ENCODE measurements around the gene GALNT7. TPM values are rescaled to one million over a fixed set of nuclear protein-coding genes. Genes with fewer than 3 reads are reported as not detected.
"Not testable (repeated sequence)": the region's sequence is repeated elsewhere in the genome, so short reads cannot be mapped to it uniquely, and the experiment has no call there.

GALNT7 gene
- total and polyA plus RNA-seq, 5 donors: 3.6 to 11.0 (median 8.2) TPM

GRCh38 chr4:173217727-173218126 lies 49.1 kb downstream of the GALNT7 start:
- Histone ChIP-seq H3K9me3 (ENCODE audit: control insufficient read depth, low read length) (no peaks in the 10 kb centered on the region), H3K27me3 (ENCODE audit: control insufficient read depth, insufficient read depth) (no peaks in the 10 kb centered on the region), H3K4me3 (ENCODE audit: low read length) (no peak overlapping the region), H3K4me1 (ENCODE audit: control insufficient read depth, insufficient read depth, low read length) (peaks cover 2% of the 10 kb centered on the region), H3K27ac (ENCODE audit: low read length) (no peak overlapping the region)
- 73% methylated on average over 2 of the region's 2 CpGs for WGBS
- intact Hi-C loops (cut with DNase I): no loop called here
- DNase-seq (no peak), ATAC-seq (no peak)

DNA sequence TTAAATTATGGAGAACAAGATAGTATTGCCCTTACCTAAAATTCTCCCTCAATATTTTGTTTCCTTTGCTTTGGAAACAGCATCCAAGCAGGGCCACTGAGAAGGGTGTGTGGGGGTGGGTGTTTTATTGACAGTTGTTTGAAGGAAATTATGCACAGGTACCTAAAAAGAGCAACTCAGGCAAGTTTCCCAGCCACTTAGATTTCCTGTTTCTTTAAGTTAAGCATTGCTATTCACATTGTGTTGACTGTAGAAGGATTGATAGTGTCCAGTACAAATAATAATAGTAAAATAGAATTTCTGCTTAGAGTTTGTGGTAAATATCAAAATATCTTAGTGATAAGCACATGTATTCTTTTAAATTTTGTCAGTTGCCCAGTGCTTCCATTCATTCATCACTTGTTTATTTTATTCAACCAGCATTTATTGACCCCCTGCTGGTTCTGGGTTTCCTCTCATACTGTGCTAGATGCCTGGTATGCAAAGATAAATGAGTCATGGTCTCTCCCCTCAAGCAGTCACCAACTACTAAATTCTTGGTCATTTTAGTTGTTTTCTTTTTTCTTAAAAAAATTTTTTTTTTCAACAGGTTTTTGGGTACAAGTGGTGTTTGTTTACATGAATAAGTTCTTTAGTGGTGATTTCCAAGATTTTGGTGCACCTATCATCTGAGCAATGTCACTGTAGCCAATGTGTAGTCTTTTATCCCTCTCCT lies 50.0 kb downstream of the GALNT7 start:
- no peak overlapping the region for H3K4me3 ChIP-seq (ENCODE audit: low read length)
- no peak for DNase-seq
- ATAC-seq: no peak
- no peaks in the 10 kb centered on the region for H3K9me3 ChIP-seq (ENCODE audit: control insufficient read depth, low read length)
- H3K4me1 ChIP-seq (ENCODE audit: control insufficient read depth, insufficient read depth, low read length): peaks cover 2% of the 10 kb centered on the region
- no peak overlapping the region for H3K27ac ChIP-seq (ENCODE audit: low read length)
- H3K27me3 ChIP-seq (ENCODE audit: control insufficient read depth, insufficient read depth): no peaks in the 10 kb centered on the region
- intact Hi-C loops (cut with DNase I): no loop called here

GRCh38 chr4:173219126-173219437 lies 50.5 kb downstream of the GALNT7 start:
- intact Hi-C loops (cut with DNase I); DNase-seq; H3K27me3 ChIP-seq (ENCODE audit: control insufficient read depth, insufficient read depth); ATAC-seq; H3K27ac ChIP-seq (ENCODE audit: low read length); H3K4me1 ChIP-seq (ENCODE audit: control insufficient read depth, insufficient read depth, low read length); H3K4me3 ChIP-seq (ENCODE audit: low read length); H3K9me3 ChIP-seq (ENCODE audit: control insufficient read depth, low read length): not testable (repeated sequence)
- 91% methylated on average over 4 of the region's 4 CpGs for WGBS

DNA sequence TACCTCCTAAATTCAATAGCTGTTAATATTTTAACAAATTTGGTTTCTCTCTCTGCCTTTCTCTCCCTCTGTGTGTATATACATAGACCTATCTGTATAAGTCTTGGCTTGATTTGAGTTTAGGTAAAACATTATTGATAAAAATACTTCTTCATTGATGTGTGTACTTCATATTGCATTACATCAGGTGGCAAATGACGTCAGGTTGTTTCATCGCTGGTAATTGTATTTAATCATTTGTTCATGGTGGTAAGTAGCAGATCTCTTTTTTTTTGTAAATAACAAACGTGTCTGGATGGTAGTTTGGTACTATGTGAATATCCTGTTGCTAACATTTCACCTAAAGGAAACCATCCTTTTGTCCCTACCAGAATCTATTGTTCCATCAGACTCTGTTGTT lies 55.1 kb downstream of the GALNT7 start:
- DNase-seq (no peak), ATAC-seq (no peak)
- 87% methylated on average over 3 of the region's 3 CpGs for WGBS
- Histone ChIP-seq H3K27ac (ENCODE audit: low read length) (no peak overlapping the region), H3K4me1 (ENCODE audit: control insufficient read depth, insufficient read depth, low read length) (no peaks in the 10 kb centered on the region), H3K9me3 (ENCODE audit: control insufficient read depth, low read length) (no peaks in the 10 kb centered on the region), H3K4me3 (ENCODE audit: low read length) (no peak overlapping the region), H3K27me3 (ENCODE audit: control insufficient read depth, insufficient read depth) (no peaks in the 10 kb centered on the region)
- intact Hi-C loops (cut with DNase I): no loop called here

GRCh38 chr4:173226401-173226888 lies 57.8 kb downstream of the GALNT7 start:
- H3K9me3 ChIP-seq (ENCODE audit: control insufficient read depth, low read length): no peaks in the 10 kb centered on the region
- H3K4me1 ChIP-seq (ENCODE audit: control insufficient read depth, insufficient read depth, low read length): no peaks in the 10 kb centered on the region
- H3K27ac ChIP-seq (ENCODE audit: low read length): no peak overlapping the region
- H3K4me3 ChIP-seq (ENCODE audit: low read length): no peak overlapping the region
- no peak for ATAC-seq
- DNase-seq: no peak
- intact Hi-C loops (cut with DNase I): no loop called here
- WGBS: 89% methylated on average over 4 of the region's 4 CpGs
- H3K27me3 ChIP-seq (ENCODE audit: control insufficient read depth, insufficient read depth): no peaks in the 10 kb centered on the region

DNA sequence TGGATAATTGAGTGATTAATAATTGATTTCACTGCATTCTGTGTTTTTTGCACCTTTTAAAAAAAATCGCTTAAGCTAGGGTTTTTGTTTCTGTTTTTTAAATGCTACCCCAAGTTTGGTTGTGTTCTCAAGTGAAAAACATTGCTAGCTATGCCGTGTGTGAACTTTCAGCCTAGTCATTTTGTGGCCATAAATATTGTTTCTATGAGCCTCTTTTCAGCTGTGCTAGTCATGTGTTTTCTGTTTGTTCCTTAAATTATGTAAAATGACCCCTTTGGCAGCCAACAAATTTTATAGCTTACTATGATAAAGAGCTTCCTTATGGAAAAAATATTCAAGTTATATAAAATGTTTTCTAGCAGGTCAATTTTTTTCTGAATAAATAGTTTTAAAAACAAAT lies 59.1 kb downstream of the GALNT7 start:
- H3K9me3 ChIP-seq (ENCODE audit: control insufficient read depth, low read length): no peaks in the 10 kb centered on the region
- no peaks in the 10 kb centered on the region for H3K27me3 ChIP-seq (ENCODE audit: control insufficient read depth, insufficient read depth)
- 87% methylated on average over 2 of the region's 2 CpGs for WGBS
- no peaks in the 10 kb centered on the region for H3K4me1 ChIP-seq (ENCODE audit: control insufficient read depth, insufficient read depth, low read length)
- H3K4me3 ChIP-seq (ENCODE audit: low read length): no peak overlapping the region
- no peak overlapping the region for H3K27ac ChIP-seq (ENCODE audit: low read length)
- DNase-seq (no peak), ATAC-seq (no peak)
- intact Hi-C loops (cut with DNase I): no loop called here

GRCh38 chr4:173230062-173230461 lies 61.5 kb downstream of the GALNT7 start:
- intact Hi-C loops (cut with DNase I): no loop called here
- Histone ChIP-seq H3K4me1 (ENCODE audit: control insufficient read depth, insufficient read depth, low read length) (no peaks in the 10 kb centered on the region), H3K27me3 (ENCODE audit: control insufficient read depth, insufficient read depth) (no peaks in the 10 kb centered on the region), H3K27ac (ENCODE audit: low read length) (no peak overlapping the region), H3K9me3 (ENCODE audit: control insufficient read depth, low read length) (no peaks in the 10 kb centered on the region), H3K4me3 (ENCODE audit: low read length) (no peak overlapping the region)
- no peak for DNase-seq
- ATAC-seq: no peak

GRCh38 chr4:173231916-173232315 lies 63.3 kb downstream of the GALNT7 start:
- no peaks in the 10 kb centered on the region for H3K9me3 ChIP-seq (ENCODE audit: control insufficient read depth, low read length)
- H3K27ac ChIP-seq (ENCODE audit: low read length): no peak overlapping the region
- no peaks in the 10 kb centered on the region for H3K27me3 ChIP-seq (ENCODE audit: control insufficient read depth, insufficient read depth)
- ATAC-seq (peak; percentile 68 to 74), DNase-seq (no peak)
- H3K4me3 ChIP-seq (ENCODE audit: low read length): no peak overlapping the region
- intact Hi-C loops (cut with DNase I): no loop called here
- 19% methylated on average over 1 of the region's 1 CpG for WGBS
- H3K4me1 ChIP-seq (ENCODE audit: control insufficient read depth, insufficient read depth, low read length): no peaks in the 10 kb centered on the region

GRCh38 chr4:173233857-173234256 lies 65.2 kb downstream of the GALNT7 start:
- peak; percentile 49 to 58 for ATAC-seq
- WGBS: 43% methylated on average over 5 of the region's 5 CpGs
- intact Hi-C loops (cut with DNase I): no loop called here

GRCh38 chr4:173235050-173235449 lies 66.4 kb downstream of the GALNT7 start:
- ATAC-seq: no peak
- WGBS: 89% methylated on average over 3 of the region's 3 CpGs
- intact Hi-C loops (cut with DNase I): no loop called here

More at GRCh38 chr4:173233857-173234256, 65.2 kb downstream of the GALNT7 start:
- Histone ChIP-seq H3K4me1 (ENCODE audit: control insufficient read depth, insufficient read depth, low read length) (no peaks in the 10 kb centered on the region), H3K4me3 (ENCODE audit: low read length) (no peak overlapping the region), H3K27ac (ENCODE audit: low read length) (no peak overlapping the region), H3K9me3 (ENCODE audit: control insufficient read depth, low read length) (no peaks in the 10 kb centered on the region), H3K27me3 (ENCODE audit: control insufficient read depth, insufficient read depth) (no peaks in the 10 kb centered on the region)
- no peak for DNase-seq

DNA sequence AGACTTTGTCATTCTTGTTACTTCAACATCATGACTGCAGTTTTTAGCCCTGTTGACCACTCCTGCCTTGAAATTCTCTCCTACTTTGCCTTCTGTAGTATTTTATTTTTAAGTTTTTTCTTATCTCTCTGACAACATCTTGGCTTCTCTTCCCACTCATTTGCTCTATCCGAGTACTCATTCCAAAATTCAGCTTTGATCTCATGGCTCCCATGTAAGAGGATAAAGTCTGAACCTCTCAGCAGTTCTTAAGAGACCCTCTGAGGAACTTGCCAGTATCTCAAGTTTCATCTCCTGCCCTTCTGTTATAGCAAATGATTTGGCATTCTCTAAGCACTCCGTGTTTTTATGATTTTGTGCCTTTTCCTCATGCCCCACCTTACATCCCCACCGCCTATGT lies 67.7 kb downstream of the GALNT7 start:
- no peaks in the 10 kb centered on the region for H3K9me3 ChIP-seq (ENCODE audit: control insufficient read depth, low read length)
- H3K4me1 ChIP-seq (ENCODE audit: control insufficient read depth, insufficient read depth, low read length): no peaks in the 10 kb centered on the region
- no peak overlapping the region for H3K27ac ChIP-seq (ENCODE audit: low read length)
- H3K27me3 ChIP-seq (ENCODE audit: control insufficient read depth, insufficient read depth): no peaks in the 10 kb centered on the region
- intact Hi-C loops (cut with DNase I): no loop called here
- H3K4me3 ChIP-seq (ENCODE audit: low read length): no peak overlapping the region
- DNase-seq (no peak), ATAC-seq (no peak)
- 62% methylated on average over 3 of the region's 3 CpGs for WGBS

More at GRCh38 chr4:173235050-173235449, 66.4 kb downstream of the GALNT7 start:
- Histone ChIP-seq H3K9me3 (ENCODE audit: control insufficient read depth, low read length) (no peaks in the 10 kb centered on the region), H3K27me3 (ENCODE audit: control insufficient read depth, insufficient read depth) (no peaks in the 10 kb centered on the region), H3K4me3 (ENCODE audit: low read length) (no peak overlapping the region), H3K27ac (ENCODE audit: low read length) (no peak overlapping the region), H3K4me1 (ENCODE audit: control insufficient read depth, insufficient read depth, low read length) (no peaks in the 10 kb centered on the region)
- no peak for DNase-seq

- ATAC-seq (no peak), DNase-seq (no peak)
- H3K4me3 ChIP-seq (ENCODE audit: low read length): no peak overlapping the region
- intact Hi-C loops (cut with DNase I): no loop called here
- H3K27ac ChIP-seq (ENCODE audit: low read length): no peak overlapping the region
- no peaks in the 10 kb centered on the region for H3K27me3 ChIP-seq (ENCODE audit: control insufficient read depth, insufficient read depth)
- 40% methylated on average over 2 of the region's 2 CpGs for WGBS
- no peaks in the 10 kb centered on the region for H3K9me3 ChIP-seq (ENCODE audit: control insufficient read depth, low read length)
- no peaks in the 10 kb centered on the region for H3K4me1 ChIP-seq (ENCODE audit: control insufficient read depth, insufficient read depth, low read length)
Measured at GRCh38 chr4:173237152-173237551, 68.5 kb downstream of the GALNT7 start.
